T follicular helper cell (primary cell): ENCODE data around the gene MTFR1L.
"Not testable (repeated sequence)": the region's sequence is repeated elsewhere in the genome, so short reads cannot be mapped to it uniquely, and the experiment has no call there.

Experiments
- DNase-seq: peaks from one replicate; pipeline ENCODE4 v3.0.0-alpha.2; 2020; ENCODE audit warnings: low read depth

Gene MTFR1L

GRCh38 chr1:25825605-25826004, 5.9 kb downstream of the MTFR1L start:
- no peak for DNase-seq

- no peak for DNase-seq
Observed at GRCh38 chr1:25826571-25826970, 6.8 kb downstream of the MTFR1L start.

GRCh38 chr1:25828491-25828890, 8.7 kb downstream of the MTFR1L start:
- no peak for DNase-seq

GRCh38 chr1:25829046-25829445, 9.3 kb downstream of the MTFR1L start:
- DNase-seq = no peak

GRCh38 chr1:25831569-25832196, 11.9 kb downstream of the MTFR1L start:
- DNase-seq = no peak

- DNase-seq = no peak
Observed at GRCh38 chr1:25832336-25833037, 12.7 kb downstream of the MTFR1L start.

- DNase-seq = no peak
Observed at GRCh38 chr1:25833158-25833557, 13.4 kb downstream of the MTFR1L start.

GRCh38 chr1:25834894-25835293, 15.1 kb downstream of the MTFR1L start:
- no peak for DNase-seq

- no peak for DNase-seq
Observed at GRCh38 chr1:25836695-25837094, 16.9 kb downstream of the MTFR1L start.

- no peak for DNase-seq
Observed at GRCh38 chr1:25837262-25837875, 17.6 kb downstream of the MTFR1L start.

GRCh38 chr1:25839808-25840207, 20.1 kb downstream of the MTFR1L start:
- DNase-seq = not testable (repeated sequence)

- DNase-seq = no peak
Observed at GRCh38 chr1:25843483-25843882, 23.7 kb downstream of the MTFR1L start.

- no peak for DNase-seq
Observed at GRCh38 chr1:25844536-25845337, 25.0 kb downstream of the MTFR1L start.

- no peak for DNase-seq
Observed at GRCh38 chr1:25845664-25846063, 25.9 kb downstream of the MTFR1L start.

GRCh38 chr1:25847929-25848328, 28.2 kb downstream of the MTFR1L start:
- no peak for DNase-seq

GRCh38 chr1:25848531-25848930, 28.8 kb downstream of the MTFR1L start:
- DNase-seq = no peak

GRCh38 chr1:25854554-25854953, 34.8 kb downstream of the MTFR1L start:
- no peak for DNase-seq

GRCh38 chr1:25856856-25857255, 37.1 kb downstream of the MTFR1L start:
- no peak for DNase-seq

GRCh38 chr1:25858494-25858893, 38.7 kb downstream of the MTFR1L start:
- DNase-seq = no peak

GRCh38 chr1:25858906-25859789, 39.4 kb downstream of the MTFR1L start, which contains the start of gene AUNIP:
AUNIP (minus strand) TSS chr1:25859457; CDS start chr1:25859357, 100 bp downstream.
- DNase-seq = peak; percentile 85
